IMR-90 (cell line): Measurements from ENCODE around the gene CTNNA1. TPM values are rescaled to one million over a fixed set of nuclear protein-coding genes. Genes with fewer than 3 reads are reported as not detected.

Source experiments
- ATAC-seq: fragments of 200-7000 bp; cut with Tn5 transposase; 2 replicates; pipeline ENCODE4 v1.9.1; 2020; ENCODE audit warnings: low read depth, mild to moderate bottlenecking, moderate library complexity
- BruUV-seq: library from RNA; stranded (reverse); fragments of 400-500 nt; replicated peaks from 2 replicates; lab custom pipeline; 2021; lab: Mats Ljungman, UMichigan
- CTCF ChIA-PET: fragments of 300-600 bp; formaldehyde crosslinking; extraction: SDS; loops from one replicate; lab custom pipeline; 2021; ENCODE audit warnings: antibody characterized with exemption; lab: Yijun Ruan, JAX
- POLR2A ChIA-PET: fragments of 300-600 bp; sonication (Branson Sonifier 250); formaldehyde crosslinking; loops from one replicate; lab custom pipeline; 2022; ENCODE audit warnings: antibody characterized with exemption; ENCODE audit not compliant: unreplicated experiment; lab: Charles Lee
- DNase-seq: peaks from one replicate; pipeline ENCODE4 v3.0.0; 2013
- H2AFZ ChIP-seq: replicated peaks from 2 replicates; pipeline ENCODE3; 2013; ENCODE audit warnings: low read length, mild to moderate bottlenecking; ENCODE audit not compliant: poor library complexity
- H2AK5ac ChIP-seq: 2 replicates; pipeline ENCODE4 v1.6.1; 2013; ENCODE audit warnings: low read depth, low read length, inconsistent platforms
- H2AK9ac ChIP-seq: replicated peaks from 2 replicates; pipeline ENCODE3; 2013; ENCODE audit warnings: mild to moderate bottlenecking, low read depth, low read length, moderate library complexity; ENCODE audit not compliant: poor library complexity
- H2BK120ac ChIP-seq: 2 replicates; pipeline ENCODE4 v1.6.1; 2013; ENCODE audit warnings: low read depth, low read length, inconsistent platforms
- H2BK15ac ChIP-seq: 3 replicates; pipeline ENCODE4 v1.6.1; 2013; ENCODE audit warnings: low read depth, low read length, inconsistent platforms
- H2BK20ac ChIP-seq: 2 replicates; pipeline ENCODE4 v1.6.1; 2013; ENCODE audit warnings: low read depth, mild to moderate bottlenecking, inconsistent platforms, low read length, moderate library complexity
- H2BK5ac ChIP-seq: 2 replicates; pipeline ENCODE4 v1.6.1; 2013; ENCODE audit warnings: mild to moderate bottlenecking, low read depth, low read length, inconsistent platforms; ENCODE audit not compliant: poor library complexity, severe bottlenecking
- H3K14ac ChIP-seq: replicated peaks from 2 replicates; pipeline ENCODE4 v1.6.1; 2013; ENCODE audit warnings: low read depth, low read length, inconsistent platforms
- H3K18ac ChIP-seq: 2 replicates; pipeline ENCODE4 v1.6.1; 2013; ENCODE audit warnings: low read depth, low read length, control low read depth
- H3K23ac ChIP-seq: 2 replicates; pipeline ENCODE4 v1.6.1; 2013; ENCODE audit warnings: low read depth, low read length, inconsistent platforms
- H3K27ac ChIP-seq: 2 replicates; pipeline ENCODE4 v1.5.1; 2013; ENCODE audit warnings: mild to moderate bottlenecking, control low read depth, low read length; ENCODE audit not compliant: insufficient read depth
- H3K27me3 ChIP-seq: 2 replicates; pipeline ENCODE4 v1.6.1; 2013; ENCODE audit warnings: low read length; ENCODE audit not compliant: control insufficient read depth, insufficient read depth
- H3K36me3 ChIP-seq: 2 replicates; pipeline ENCODE4 v1.6.1; 2013; ENCODE audit warnings: low read length, mixed read lengths; ENCODE audit not compliant: control insufficient read depth, insufficient read depth
- H3K4ac ChIP-seq: 2 replicates; pipeline ENCODE4 v1.6.1; 2013; ENCODE audit warnings: low read depth, low read length, inconsistent platforms
- H3K4me1 ChIP-seq: 2 replicates; pipeline ENCODE4 v1.6.1; 2013; ENCODE audit warnings: low read length, mixed read lengths; ENCODE audit not compliant: control insufficient read depth, insufficient read depth
- H3K4me2 ChIP-seq: 2 replicates; pipeline ENCODE4 v1.6.1; 2013; ENCODE audit warnings: low read depth, mild to moderate bottlenecking, control low read depth, low read length, moderate library complexity
- H3K4me3 ChIP-seq: 2 replicates; pipeline ENCODE4 v1.5.1; 2013; ENCODE audit warnings: low read depth, mild to moderate bottlenecking, control low read depth, low read length, moderate library complexity; ENCODE audit not compliant: insufficient read depth
- H3K56ac ChIP-seq: 2 replicates; pipeline ENCODE4 v1.6.1; 2013; ENCODE audit warnings: low read length, inconsistent platforms; ENCODE audit not compliant: insufficient read depth; ENCODE audit errors: extremely low read depth
- H3K79me1 ChIP-seq, 2 experiments: 2 replicates each; pipeline ENCODE4 v1.6.1; 2013; ENCODE audit warnings: low read length in 2 of 2, inconsistent platforms in 1 of 2, low read depth in 1 of 2
- H3K9ac ChIP-seq: 2 replicates; pipeline ENCODE4 v1.6.1; 2013; ENCODE audit warnings: low read depth, low read length, control low read depth
- H3K9me1 ChIP-seq: 2 replicates; pipeline ENCODE4 v1.6.1; 2013; ENCODE audit warnings: low read length, inconsistent platforms; ENCODE audit not compliant: insufficient read depth
- H3K9me3 ChIP-seq: 2 replicates; pipeline ENCODE4 v1.6.1; 2013; ENCODE audit warnings: low read length; ENCODE audit not compliant: control insufficient read depth, insufficient read depth
- H4K20me1 ChIP-seq: 2 replicates; pipeline ENCODE4 v1.6.1; 2013; ENCODE audit warnings: low read length, inconsistent platforms; ENCODE audit not compliant: insufficient read depth
- H4K5ac ChIP-seq: 2 replicates; pipeline ENCODE4 v1.6.1; 2013; ENCODE audit warnings: mild to moderate bottlenecking, low read depth, low read length, control low read depth
- H4K8ac ChIP-seq, 2 experiments: 2 replicates each; pipeline ENCODE4 v1.6.1; 2013; ENCODE audit warnings: low read depth in 2 of 2, low read length in 2 of 2, control low read depth in 1 of 2, inconsistent platforms in 1 of 2
- H4K91ac ChIP-seq: 2 replicates; pipeline ENCODE4 v1.6.1; 2013; ENCODE audit warnings: low read depth, low read length, inconsistent platforms; ENCODE audit not compliant: insufficient read depth
- ELK1 ChIP-seq: fragments of 150-350 bp; IDR thresholded peaks from 2 replicates; pipeline ENCODE4 v1.6.1; 2016; ENCODE audit warnings: low read depth, mild to moderate bottlenecking, low read length, moderate library complexity, borderline replicate concordance
- MAZ ChIP-seq: IDR thresholded peaks from 2 replicates; pipeline ENCODE4 v1.6.1; 2012; ENCODE audit warnings: low read depth, mild to moderate bottlenecking, low read length, improper control_type of control experiment, moderate library complexity, borderline replicate concordance
- WGBS, 2 experiments: methylation state at CpG; one replicate each; pipeline versions ENCODE4 v1.1.5 to v1.1.7; 2013; ENCODE audit warnings: missing lambda C conversion rate in 2 of 2; ENCODE audit not compliant: insufficient read length in 1 of 2; ENCODE audit errors: extremely low coverage in 2 of 2; 5-methylcytosine and 5-hydroxymethylcytosine counted together
- dilution Hi-C: fragments of 300-500 bp; cut with HindIII; formaldehyde crosslinking; loops from one replicate; pipeline ENCODE4 v1.14.3; 2018; ENCODE audit warnings: low sequenced_read_pairs; ENCODE audit not compliant: unreplicated experiment
- in situ Hi-C: fragments of 300-500 bp; cut with MboI; formaldehyde crosslinking; loops from 3 replicates; pipeline ENCODE4 v1.14.3; 2019; ENCODE audit warnings: low sequenced_read_pairs, inconsistent platforms, mixed read lengths
- intact Hi-C: fragments of 100-400 bp; cut with micrococcal nuclease; formaldehyde crosslinking; loops from 2 replicates; pipeline ENCODE4 v1.10.0; 2022
- polyA plus RNA-seq, 3 experiments: library from polyadenylated mRNA; depleted of rRNA; stranded (reverse); fragments of >200 nt; gene quantifications; 2 replicates each; pipeline ENCODE4 v1.2.3, GENCODE V29; 2012; ENCODE audit warnings: low replicate concordance in 1 of 3
- total RNA-seq: library from RNA; depleted of rRNA; stranded (reverse); fragments of >200 nt; gene quantifications from 2 replicates; pipeline ENCODE4 v1.2.3, GENCODE V29; 2012

CTNNA1 gene
- total and polyA plus RNA-seq, 2 of the 4 experiments (the other 2 are of a cell fraction), result 220 to 471 TPM

GRCh38 chr5:138965626-138966025 lies 212.4 kb downstream of the CTNNA1 start:
- dilution Hi-C loops, result no loop called here
- Histone ChIP-seq H2BK15ac (no peak overlapping the region), H3K27ac (no peak overlapping the region), H3K36me3 (no peaks in the 10 kb centered on the region), H3K27me3 (no peaks in the 10 kb centered on the region), H3K9me1 (0 out of 2 replicates have a peak, but pooled peaks cover 4% of the 10 kb centered on the region), H4K20me1 (no peaks in the 10 kb centered on the region), H3K4ac (no peak overlapping the region), H4K91ac (no peak overlapping the region), H2AK5ac (no peak overlapping the region), H3K9me3 (no peaks in the 10 kb centered on the region), H4K8ac (no peak overlapping the region), H3K9ac (no peak overlapping the region), H2AK9ac (no peak overlapping the region), H3K14ac (no peak overlapping the region), H3K79me1 (no peaks in the 10 kb centered on the region), H2AFZ (no peak overlapping the region), H2BK20ac (no peak overlapping the region), H2BK120ac (no peak overlapping the region), H3K56ac (no peak overlapping the region), H3K4me1 (peaks cover 21% of the 10 kb centered on the region), H3K18ac (no peak overlapping the region), H4K5ac (no peak overlapping the region), H3K23ac (no peak overlapping the region), H3K4me3 (no peak overlapping the region), H2BK5ac (no peak overlapping the region), H3K4me2 (no peak overlapping the region)
- TF ChIP-seq MAZ (no peak), ELK1 (no peak)
- intact Hi-C loops, result no loop called here
- in situ Hi-C loops, result no loop called here
- ATAC-seq, result no peak
- no TSS peak for BruUV-seq
- ChIA-PET CTCF (no interaction called here), POLR2A (no interaction called here)
- WGBS, 2 experiments, result 100% methylated on average over 1 of the region's 2 CpGs; no CpG with 5 or more reads in 1 of the 2 experiments
- DNase-seq, result no peak
